HG02884 (cell line): ENCODE results near the gene NFYA.

Experiments
- ATAC-seq: cut with Tn5 transposase; IDR thresholded peaks from one replicate; pipeline ENCODE4 v1.9.1; 2021; ENCODE audit warnings: mild to moderate bottlenecking, moderate library complexity; ENCODE audit not compliant: unreplicated experiment

NFYA gene

GRCh38 chr6:41046084-41046483 lies 26.7 kb upstream of the NFYA start:
- no peak for ATAC-seq

GRCh38 chr6:41047306-41047705 lies 25.5 kb upstream of the NFYA start:
- ATAC-seq = no peak

GRCh38 chr6:41047745-41048732 lies 24.7 kb upstream of the NFYA start:
- no peak for ATAC-seq

- ATAC-seq = no peak
Measured at GRCh38 chr6:41049521-41049920, 23.3 kb upstream of the NFYA start.

GRCh38 chr6:41049955-41050354 lies 22.8 kb upstream of the NFYA start:
- ATAC-seq = no peak

GRCh38 chr6:41050536-41050935 lies 22.2 kb upstream of the NFYA start:
- ATAC-seq = no peak

GRCh38 chr6:41051873-41052272 lies 20.9 kb upstream of the NFYA start:
- no peak for ATAC-seq

GRCh38 chr6:41053041-41053440 lies 19.7 kb upstream of the NFYA start, which contains the start of gene APOBEC2:
Gene APOBEC2 (plus strand): TSS chr6:41053202. CDS start chr6:41053348, 146 bp downstream.
- ATAC-seq = no peak

GRCh38 chr6:41054511-41054910 lies 18.3 kb upstream of the NFYA start:
- no peak for ATAC-seq

- no peak for ATAC-seq
Measured at GRCh38 chr6:41055149-41055548, 17.6 kb upstream of the NFYA start.

- no peak for ATAC-seq
Measured at GRCh38 chr6:41056768-41057490, 15.8 kb upstream of the NFYA start.

- ATAC-seq = no peak
Measured at GRCh38 chr6:41058783-41059181, 14.0 kb upstream of the NFYA start.

GRCh38 chr6:41059556-41059955 lies 13.2 kb upstream of the NFYA start:
- ATAC-seq = no peak

- no peak for ATAC-seq
Measured at GRCh38 chr6:41061196-41061726, 11.5 kb upstream of the NFYA start.

GRCh38 chr6:41062056-41062455 lies 10.7 kb upstream of the NFYA start:
- no peak for ATAC-seq

GRCh38 chr6:41063884-41064285 lies 8.9 kb upstream of the NFYA start:
- ATAC-seq = no peak

- no peak for ATAC-seq
Measured at GRCh38 chr6:41064841-41065240, 7.9 kb upstream of the NFYA start.

- ATAC-seq = no peak
Measured at GRCh38 chr6:41065550-41066026, 7.2 kb upstream of the NFYA start.

- ATAC-seq = no peak
Measured at GRCh38 chr6:41066867-41067304, 5.9 kb upstream of the NFYA start.

- peak; percentile 21 for ATAC-seq
Measured at GRCh38 chr6:41071501-41071922, 1.3 kb upstream of the NFYA start.
